Myocyte (in vitro differentiated cells): Measurements from ENCODE around the gene DSG3. TPM values are rescaled to one million over a fixed set of nuclear protein-coding genes. Genes with fewer than 3 reads are reported as not detected.

Source experiments
- DNase-seq: peaks from one replicate; pipeline ENCODE4 v3.0.0-alpha.2; 2012; ENCODE audit warnings: low read depth
- total RNA-seq: library from RNA; depleted of rRNA; stranded (reverse); fragments of >200 nt; gene quantifications from 2 replicates; pipeline ENCODE4 v1.2.3, GENCODE V29; 2014

DSG3 gene
- total RNA-seq, 1 donor from 2014 or later: not detected

GRCh38 chr18:31432316-31432715 is 15.2 kb upstream of the DSG3 start:
- no peak for DNase-seq

GRCh38 chr18:31436825-31437224 is 10.7 kb upstream of the DSG3 start:
- no peak for DNase-seq

GRCh38 chr18:31438402-31438801 is 9.1 kb upstream of the DSG3 start:
- no peak for DNase-seq

GRCh38 chr18:31439807-31440325 is 7.7 kb upstream of the DSG3 start:
- DNase-seq: no peak

- DNase-seq: no peak
These were observed 6.8 kb upstream of the DSG3 start for GRCh38 chr18:31440787-31441186.

- no peak for DNase-seq
These were observed 6.0 kb upstream of the DSG3 start for GRCh38 chr18:31441493-31441892.

DNA sequence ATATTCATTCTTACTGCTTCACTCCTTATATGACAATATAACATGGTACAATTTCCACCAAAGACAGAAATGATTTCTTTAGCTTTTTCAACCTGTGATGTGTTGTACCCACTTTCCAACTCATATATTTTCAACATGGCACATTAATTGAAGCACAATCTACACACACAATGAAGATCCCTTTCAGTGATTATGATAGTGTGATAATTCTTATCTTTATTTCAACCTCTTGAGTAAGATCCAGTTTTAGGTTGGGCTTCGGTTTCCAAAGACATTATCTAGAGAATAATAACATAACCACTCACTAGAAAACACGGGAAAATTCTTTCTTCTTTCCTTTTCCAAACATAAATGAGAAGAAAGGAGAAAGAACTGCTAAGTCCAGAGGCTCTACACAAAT is 3.4 kb upstream of the DSG3 start:
- DNase-seq: no peak

DNA sequence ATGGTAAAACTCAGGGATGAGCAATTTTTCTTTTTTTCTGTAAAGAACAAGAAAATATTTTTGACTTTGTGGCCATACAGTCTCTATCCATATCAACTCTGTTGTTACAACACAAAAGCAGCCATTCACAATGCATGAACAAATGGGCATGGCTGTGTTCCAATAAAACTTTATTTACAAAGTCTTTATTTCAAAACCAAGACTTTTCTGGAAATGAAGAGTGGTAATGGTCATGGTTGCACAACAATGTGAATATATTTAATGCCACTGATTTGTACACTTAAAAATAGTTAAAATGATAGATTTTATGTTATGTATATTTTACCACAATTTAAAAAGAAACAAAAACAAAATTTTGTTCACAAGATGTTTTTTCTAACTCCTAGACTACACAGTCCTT is 1.6 kb upstream of the DSG3 start:
- DNase-seq: no peak

DNA sequence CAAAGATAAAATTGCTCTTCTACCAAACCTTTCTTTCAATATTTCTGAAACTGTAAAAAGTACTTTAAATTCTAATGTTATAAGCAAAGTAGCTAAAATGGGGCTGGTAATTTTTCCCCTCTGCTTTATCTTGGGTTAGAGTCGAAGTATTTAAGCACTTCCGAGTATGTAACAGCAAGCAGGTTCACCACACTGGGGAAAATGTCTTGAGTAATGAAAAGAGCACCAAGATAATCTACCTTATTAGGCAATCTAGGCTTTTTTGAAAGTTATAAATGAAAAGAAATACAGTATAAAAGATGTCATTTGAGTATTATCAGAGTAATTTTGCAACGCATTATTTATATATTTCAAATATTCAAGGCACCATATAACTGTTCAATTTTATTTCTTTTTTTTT is 687 bp upstream of the DSG3 start:
- no peak for DNase-seq

DNA sequence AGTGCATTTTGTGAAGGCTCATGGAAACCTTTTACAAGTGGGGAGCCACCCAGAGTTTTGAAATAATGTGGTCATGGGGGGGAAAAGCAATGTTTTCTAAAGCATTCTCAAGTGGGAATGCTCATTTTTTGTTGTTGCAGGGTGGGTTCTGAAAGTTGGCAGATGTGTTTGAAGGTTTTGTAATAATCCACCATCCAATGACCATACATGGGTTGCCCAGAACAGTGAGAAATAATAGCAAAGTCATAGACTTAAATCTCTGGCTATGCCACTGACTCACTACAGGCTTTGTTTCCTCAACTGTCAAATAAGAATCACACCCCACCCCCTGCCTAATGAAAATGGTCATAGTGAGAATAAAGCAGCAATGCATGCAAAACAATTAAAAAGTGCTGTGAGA is 2.9 kb downstream of the DSG3 start:
- no peak for DNase-seq

DNA sequence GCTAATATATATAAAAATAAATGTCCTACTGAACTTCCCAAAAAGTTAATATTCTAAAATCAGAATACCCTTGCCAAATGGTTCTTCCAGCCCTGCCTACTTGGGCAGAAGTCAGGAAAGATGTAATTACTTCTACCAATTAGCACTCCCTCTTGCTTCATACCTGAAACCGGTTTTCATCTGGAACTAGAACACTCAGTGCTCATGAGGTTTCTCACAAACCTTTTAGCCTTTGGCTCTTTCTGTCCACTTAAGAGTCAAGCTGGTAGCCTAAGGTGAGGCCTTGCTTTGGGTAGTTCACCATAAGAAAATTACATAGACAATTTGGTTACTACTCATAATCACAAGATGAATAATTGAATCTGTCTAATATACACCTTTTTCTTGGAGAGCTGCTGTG is 4.1 kb downstream of the DSG3 start:
- DNase-seq: no peak

DNA sequence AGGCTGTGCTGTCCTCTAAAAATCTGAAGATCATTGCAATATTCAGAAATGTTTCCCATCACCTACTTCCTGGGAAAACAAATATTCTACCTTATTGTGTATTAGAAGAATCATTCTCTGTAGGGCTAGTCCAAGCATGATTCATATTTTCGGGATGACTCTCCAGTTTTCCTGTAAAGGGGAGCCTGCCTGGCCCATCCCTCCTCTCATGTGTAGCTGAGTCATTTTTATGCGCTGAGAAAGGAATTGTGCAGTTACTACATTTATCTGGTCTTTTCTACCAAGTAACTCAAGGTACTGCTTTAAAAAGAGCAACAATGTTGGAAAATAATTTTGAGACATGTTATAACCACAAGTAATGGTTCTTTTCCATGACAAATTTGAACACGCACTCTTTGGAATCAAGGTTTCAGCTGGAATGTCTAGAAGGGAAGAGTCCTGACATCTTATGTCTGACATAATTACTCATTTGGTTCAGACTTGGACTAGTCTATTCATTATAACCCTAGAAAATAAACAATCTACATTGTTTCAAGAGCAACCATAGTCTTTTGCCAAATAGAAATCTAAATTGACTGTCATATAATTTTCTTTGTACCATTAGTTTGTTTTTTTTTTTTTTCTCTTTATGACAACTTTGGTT is 6.6 kb downstream of the DSG3 start:
- DNase-seq: no peak

DNA sequence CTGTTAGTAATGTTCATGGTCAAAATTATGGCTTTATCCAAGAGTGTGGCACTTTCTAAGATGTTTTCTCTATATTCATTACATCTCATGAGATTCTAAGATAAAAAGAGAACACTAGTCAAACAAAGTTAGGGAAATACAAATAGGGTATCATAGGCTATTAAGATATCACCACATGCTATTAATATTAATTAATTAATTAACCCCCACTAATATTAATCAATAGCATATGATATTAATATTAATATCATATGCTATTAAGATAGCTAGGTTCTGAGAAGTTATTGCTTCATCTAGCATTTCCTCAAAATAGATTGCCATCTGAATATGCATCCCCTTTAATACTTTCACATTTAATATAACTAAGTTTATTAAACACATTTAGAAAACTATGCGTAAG is 22.1 kb downstream of the DSG3 start:
- DNase-seq: no peak

DNA sequence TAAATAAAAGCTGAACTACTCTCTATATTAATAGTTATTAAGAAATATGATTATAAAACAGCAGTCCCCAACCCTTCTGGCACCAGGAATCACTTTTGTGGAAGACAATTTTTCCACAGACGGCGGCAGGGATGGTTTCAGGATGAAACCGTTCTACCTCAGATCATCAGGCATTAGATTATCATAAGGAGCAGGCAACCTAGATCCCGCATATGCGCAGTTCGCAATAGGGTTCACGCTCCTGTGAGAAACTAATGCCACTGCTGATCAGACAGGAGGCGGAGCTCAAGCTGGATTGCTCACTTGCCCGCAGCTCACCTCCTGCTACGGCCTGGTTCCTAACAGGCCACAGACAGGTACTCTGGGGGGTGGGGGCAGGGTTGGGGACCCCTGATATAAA is 31.1 kb downstream of the DSG3 start:
- no peak for DNase-seq

- DNase-seq: no peak
These were observed 34.5 kb downstream of the DSG3 start for GRCh38 chr18:31482051-31482450.

- no peak for DNase-seq
These were observed 35.9 kb downstream of the DSG3 start for GRCh38 chr18:31483396-31483795.

DNA sequence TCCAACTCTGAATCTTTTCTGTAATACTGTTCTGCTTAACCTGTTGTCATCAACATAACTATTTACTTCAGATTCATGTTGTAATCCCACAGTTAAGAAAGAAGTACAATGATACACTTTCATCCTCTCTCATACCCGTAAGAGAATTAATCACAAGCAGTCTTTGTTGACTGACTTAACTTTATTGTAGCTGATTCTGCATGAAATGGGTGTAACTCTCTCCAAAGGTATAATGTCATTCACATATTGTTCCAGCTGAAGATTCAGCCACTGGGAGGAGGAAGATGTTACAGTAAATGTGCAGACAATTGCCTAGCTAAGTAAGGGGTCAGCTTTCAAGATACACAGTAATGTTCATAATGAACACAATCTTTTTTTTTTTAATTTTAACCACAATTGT is 36.9 kb downstream of the DSG3 start:
- no peak for DNase-seq

GRCh38 chr18:31486165-31486564 is 38.6 kb downstream of the DSG3 start:
- DNase-seq: no peak

GRCh38 chr18:31487246-31488015 is 39.9 kb downstream of the DSG3 start:
- no peak for DNase-seq

- DNase-seq: no peak
These were observed 41.8 kb downstream of the DSG3 start for GRCh38 chr18:31489311-31489710.

- no peak for DNase-seq
These were observed 42.8 kb downstream of the DSG3 start for GRCh38 chr18:31490387-31490786.

DNA sequence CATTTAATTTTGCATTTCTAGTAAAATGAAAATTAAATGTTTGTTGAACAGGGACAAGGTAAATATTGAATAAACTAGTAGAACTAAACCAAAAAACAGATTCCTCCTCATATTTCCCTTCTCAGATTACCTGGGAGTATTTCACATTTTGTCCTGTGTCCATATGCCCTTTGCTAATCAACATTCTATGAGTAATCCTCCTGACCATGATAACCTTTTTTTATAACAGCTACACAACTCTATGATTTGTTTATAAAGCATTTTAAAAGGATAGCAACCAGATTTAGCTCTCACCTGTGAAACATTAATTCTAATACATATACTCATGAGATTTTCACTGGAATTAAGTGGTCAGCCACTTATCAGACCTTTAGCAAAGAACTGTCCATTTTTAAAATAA is 43.3 kb downstream of the DSG3 start:
- no peak for DNase-seq

- no peak for DNase-seq
These were observed 44.0 kb downstream of the DSG3 start for GRCh38 chr18:31491586-31491985.
